H9 (cell line): ENCODE measurements around the gene PHEX. TPM values are rescaled to one million over a fixed set of nuclear protein-coding genes. Genes with fewer than 3 reads are reported as not detected.

Experiments used
- DNase-seq: peaks from one replicate; pipeline ENCODE4 v3.0.0-alpha.2; 2017
- H2AFZ ChIP-seq: one replicate; pipeline ENCODE4 v1.6.1; 2013; ENCODE audit warnings: mild to moderate bottlenecking, low read length, control low read depth, moderate library complexity
- H2AK5ac ChIP-seq: 2 replicates; pipeline ENCODE4 v1.6.1; 2013; ENCODE audit warnings: low read length, control low read depth, mixed read lengths; ENCODE audit not compliant: insufficient read length
- H2BK120ac ChIP-seq: one replicate; pipeline ENCODE4 v1.6.1; 2013; ENCODE audit warnings: low read depth, mild to moderate bottlenecking, low read length, control low read depth, inconsistent platforms; ENCODE audit not compliant: poor library complexity, severe bottlenecking
- H2BK12ac ChIP-seq: 2 replicates; pipeline ENCODE4 v1.6.1; 2013; ENCODE audit warnings: low read length, control low read depth, mixed read lengths, low read depth; ENCODE audit not compliant: insufficient read length
- H2BK15ac ChIP-seq: 2 replicates; pipeline ENCODE4 v1.6.1; 2013; ENCODE audit warnings: low read depth, low read length, control low read depth
- H2BK20ac ChIP-seq: one replicate; pipeline ENCODE4 v1.6.1; 2013; ENCODE audit warnings: low read depth, mild to moderate bottlenecking, low read length, control low read depth, inconsistent platforms; ENCODE audit not compliant: poor library complexity, severe bottlenecking
- H2BK5ac ChIP-seq: 2 replicates; pipeline ENCODE4 v1.6.1; 2013; ENCODE audit warnings: low read length, control low read depth, mixed read lengths; ENCODE audit not compliant: insufficient read length
- H3K14ac ChIP-seq: 2 replicates; pipeline ENCODE4 v1.6.1; 2013; ENCODE audit warnings: low read length, control low read depth; ENCODE audit not compliant: insufficient read depth
- H3K18ac ChIP-seq: 2 replicates; pipeline ENCODE4 v1.6.1; 2013; ENCODE audit warnings: low read depth, mild to moderate bottlenecking, mixed read lengths, low read length, control low read depth; ENCODE audit not compliant: insufficient read length
- H3K23ac ChIP-seq: 2 replicates; pipeline ENCODE4 v1.6.1; 2013; ENCODE audit warnings: low read length, control low read depth, mixed read lengths, low read depth; ENCODE audit not compliant: insufficient read length
- H3K23me2 ChIP-seq: 2 replicates; pipeline ENCODE4 v1.6.1; 2013; ENCODE audit warnings: low read depth, mild to moderate bottlenecking, mixed read lengths, low read length, control low read depth; ENCODE audit not compliant: insufficient read length, poor library complexity, severe bottlenecking
- H3K27ac ChIP-seq: 2 replicates; pipeline ENCODE4 v1.5.1; 2013; ENCODE audit warnings: low read length, control low read depth, mixed read lengths, low read depth; ENCODE audit not compliant: insufficient read length
- H3K27me3 ChIP-seq: 2 replicates; pipeline ENCODE4 v1.6.1; 2013; ENCODE audit warnings: low read length, control low read depth, inconsistent platforms; ENCODE audit not compliant: insufficient read depth
- H3K4ac ChIP-seq: 2 replicates; pipeline ENCODE4 v1.6.1; 2013; ENCODE audit warnings: low read depth, mild to moderate bottlenecking, control low read depth, inconsistent platforms, low read length, moderate library complexity
- H3K4me1 ChIP-seq: 2 replicates; pipeline ENCODE4 v1.6.1; 2013; ENCODE audit warnings: low read length, control low read depth, inconsistent platforms; ENCODE audit not compliant: insufficient read depth
- H3K4me2 ChIP-seq: 2 replicates; pipeline ENCODE4 v1.6.1; 2013; ENCODE audit warnings: low read length, control low read depth, mixed read lengths; ENCODE audit not compliant: insufficient read length, insufficient read depth
- H3K56ac ChIP-seq: 2 replicates; pipeline ENCODE4 v1.6.1; 2013; ENCODE audit warnings: low read depth, mild to moderate bottlenecking, mixed read lengths, low read length, control low read depth; ENCODE audit not compliant: insufficient read length
- H3K79me1 ChIP-seq: 2 replicates; pipeline ENCODE4 v1.6.1; 2013; ENCODE audit warnings: low read depth, mild to moderate bottlenecking, moderate library complexity, low read length, control low read depth, inconsistent platforms; ENCODE audit not compliant: insufficient read depth, poor library complexity, severe bottlenecking
- H3K79me2 ChIP-seq: 2 replicates; pipeline ENCODE4 v1.6.1; 2013; ENCODE audit warnings: low read length, control low read depth, inconsistent platforms; ENCODE audit not compliant: insufficient read depth
- H3K9ac ChIP-seq: 2 replicates; pipeline ENCODE4 v1.6.1; 2013; ENCODE audit warnings: low read length, control low read depth, mixed read lengths; ENCODE audit not compliant: insufficient read length; ENCODE audit errors: extremely low read depth
- H3K9me3 ChIP-seq: one replicate; pipeline ENCODE4 v1.6.1; 2013; ENCODE audit warnings: low read depth, low read length, inconsistent platforms; ENCODE audit not compliant: control insufficient read depth
- H3T11ph ChIP-seq: one replicate; pipeline ENCODE4 v1.6.1; 2013; ENCODE audit warnings: mild to moderate bottlenecking, low read length, control low read depth, inconsistent platforms
- H4K20me1 ChIP-seq: one replicate; pipeline ENCODE4 v1.6.1; 2013; ENCODE audit not compliant: control insufficient read depth, insufficient read length, insufficient read depth
- H4K5ac ChIP-seq: 2 replicates; pipeline ENCODE4 v1.6.1; 2013; ENCODE audit warnings: low read depth, mild to moderate bottlenecking, mixed read lengths, low read length, control low read depth; ENCODE audit not compliant: insufficient read length
- H4K8ac ChIP-seq: replicated peaks from 2 replicates; pipeline ENCODE4 v1.6.1; 2013; ENCODE audit warnings: low read length, control low read depth, mixed read lengths, low read depth; ENCODE audit not compliant: insufficient read length
- H4K91ac ChIP-seq: 2 replicates; pipeline ENCODE4 v1.6.1; 2013; ENCODE audit warnings: low read depth, mild to moderate bottlenecking, moderate library complexity, mixed read lengths, low read length, control low read depth; ENCODE audit not compliant: insufficient read length
- H3K27ac Mint-ChIP-seq, 3 experiments: 2 replicates in 2 of 3; 3 replicates in 1 of 3; pipeline ENCODE4 v1.8.0; 2020 to 2021; ENCODE audit warnings: mixed read lengths in 3 of 3, mild to moderate bottlenecking in 1 of 3, moderate library complexity in 1 of 3
- H3K27me3 Mint-ChIP-seq: 2 replicates; pipeline ENCODE4 v1.8.0; 2021; ENCODE audit warnings: low read depth, mild to moderate bottlenecking, moderate library complexity, mixed read lengths
- H3K36me3 Mint-ChIP-seq, 3 experiments: 2 replicates in 2 of 3; 3 replicates in 1 of 3; pipeline ENCODE4 v1.8.0; 2020 to 2021; ENCODE audit warnings: low read depth in 3 of 3, mixed read lengths in 3 of 3; ENCODE audit not compliant: insufficient read depth in 1 of 3
- H3K4me1 Mint-ChIP-seq, 2 experiments: 2 replicates each; pipeline ENCODE4 v1.8.0; 2020; ENCODE audit warnings: mixed read lengths in 2 of 2
- H3K4me3 Mint-ChIP-seq, 2 experiments: 2 replicates in 1 of 2; 3 replicates in 1 of 2; pipeline ENCODE4 v1.8.0; 2020 to 2021; ENCODE audit warnings: mild to moderate bottlenecking in 2 of 2, mixed read lengths in 2 of 2, moderate library complexity in 1 of 2
- H3K9me3 Mint-ChIP-seq, 2 experiments: 2 replicates in 1 of 2; 3 replicates in 1 of 2; pipeline ENCODE4 v1.8.0; 2020; ENCODE audit warnings: mild to moderate bottlenecking in 2 of 2, mixed read lengths in 2 of 2, moderate library complexity in 1 of 2
- WGBS: extraction: QIAGEN DNeasy Blood & Tissue Kit; methylation state at CpG from one replicate; pipeline ENCODE4 v1.1.7; 2013; ENCODE audit warnings: missing lambda C conversion rate, low lambda C conversion rate, mixed read lengths; ENCODE audit not compliant: insufficient read length; ENCODE audit errors: extremely low coverage; 5-methylcytosine and 5-hydroxymethylcytosine counted together
- total RNA-seq: library from RNA; stranded (reverse); gene quantifications from 2 replicates; pipeline ENCODE4 v1.2.1, GENCODE V29; 2021
- TF ChIP-seq, protein P1 (sequence below): fragments of 200-600 bp; sonication (generic); conservative IDR thresholded peaks from 3 replicates; pipeline ENCODE4 v1.8.0; 2021; ENCODE audit warnings: antibody characterized with exemption, mild to moderate bottlenecking

Gene PHEX
- total RNA-seq, 1 experiment from 2014 or later: 0.11 TPM

GRCh38 chrX:22147214-22147613 lies 115.1 kb downstream of the PHEX start:
- Histone ChIP-seq H3K14ac (no peak overlapping the region), H3K4me2 (no peak overlapping the region), H3K79me2 (no peaks in the 10 kb centered on the region), H3K27me3 (no peaks in the 10 kb centered on the region), H3K4ac (no peak overlapping the region), H2BK120ac (no peak overlapping the region), H3K9me3 (no peaks in the 10 kb centered on the region), H3K18ac (no peak overlapping the region), H2BK20ac (no peak overlapping the region), H2AFZ (no peak overlapping the region), H4K8ac (no peak overlapping the region), H3K27ac (no peak overlapping the region), H3K56ac (no peak overlapping the region), H2BK15ac (no peak overlapping the region), H2BK12ac (no peak overlapping the region), H4K91ac (no peak overlapping the region), H2AK5ac (no peak overlapping the region), H4K20me1 (no peaks in the 10 kb centered on the region), H3K9ac (no peak overlapping the region), H3K23ac (no peak overlapping the region), H4K5ac (no peak overlapping the region), H3T11ph (no peak overlapping the region), H2BK5ac (no peak overlapping the region), H3K4me1 (no peaks in the 10 kb centered on the region), H3K23me2 (no peaks in the 10 kb centered on the region), H3K79me1 (no peaks in the 10 kb centered on the region)
- Mint-ChIP-seq H3K36me3 (peaks cover 0 to 5% (median 0%) of the 10 kb centered on the region in 3 experiments; a peak in 3 of 7 replicates), H3K27me3 (no peaks in the 10 kb centered on the region), H3K4me3 (no peak overlapping the region), H3K27ac (no peak overlapping the region), H3K9me3 (peaks cover 7 to 26% of the 10 kb centered on the region in 2 experiments), H3K4me1 (no peaks in the 10 kb centered on the region)
- no CpG with 5 or more reads among the region's 1 CpG for WGBS
- TF ChIP-seq, protein P1, sequence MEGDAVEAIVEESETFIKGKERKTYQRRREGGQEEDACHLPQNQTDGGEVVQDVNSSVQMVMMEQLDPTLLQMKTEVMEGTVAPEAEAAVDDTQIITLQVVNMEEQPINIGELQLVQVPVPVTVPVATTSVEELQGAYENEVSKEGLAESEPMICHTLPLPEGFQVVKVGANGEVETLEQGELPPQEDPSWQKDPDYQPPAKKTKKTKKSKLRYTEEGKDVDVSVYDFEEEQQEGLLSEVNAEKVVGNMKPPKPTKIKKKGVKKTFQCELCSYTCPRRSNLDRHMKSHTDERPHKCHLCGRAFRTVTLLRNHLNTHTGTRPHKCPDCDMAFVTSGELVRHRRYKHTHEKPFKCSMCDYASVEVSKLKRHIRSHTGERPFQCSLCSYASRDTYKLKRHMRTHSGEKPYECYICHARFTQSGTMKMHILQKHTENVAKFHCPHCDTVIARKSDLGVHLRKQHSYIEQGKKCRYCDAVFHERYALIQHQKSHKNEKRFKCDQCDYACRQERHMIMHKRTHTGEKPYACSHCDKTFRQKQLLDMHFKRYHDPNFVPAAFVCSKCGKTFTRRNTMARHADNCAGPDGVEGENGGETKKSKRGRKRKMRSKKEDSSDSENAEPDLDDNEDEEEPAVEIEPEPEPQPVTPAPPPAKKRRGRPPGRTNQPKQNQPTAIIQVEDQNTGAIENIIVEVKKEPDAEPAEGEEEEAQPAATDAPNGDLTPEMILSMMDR: no peak
- DNase-seq: no peak
